HG03095 (cell line): ENCODE measurements around the gene ECHDC3.

Experiments used
- ATAC-seq: cut with Tn5 transposase; IDR thresholded peaks from one replicate; pipeline ENCODE4 v1.9.1; 2021; ENCODE audit warnings: moderate library complexity; ENCODE audit not compliant: unreplicated experiment

The ECHDC3 gene

GRCh38 chr10:11746883-11747539 lies 4.8 kb downstream of the ECHDC3 start:
- ATAC-seq: no peak

DNA sequence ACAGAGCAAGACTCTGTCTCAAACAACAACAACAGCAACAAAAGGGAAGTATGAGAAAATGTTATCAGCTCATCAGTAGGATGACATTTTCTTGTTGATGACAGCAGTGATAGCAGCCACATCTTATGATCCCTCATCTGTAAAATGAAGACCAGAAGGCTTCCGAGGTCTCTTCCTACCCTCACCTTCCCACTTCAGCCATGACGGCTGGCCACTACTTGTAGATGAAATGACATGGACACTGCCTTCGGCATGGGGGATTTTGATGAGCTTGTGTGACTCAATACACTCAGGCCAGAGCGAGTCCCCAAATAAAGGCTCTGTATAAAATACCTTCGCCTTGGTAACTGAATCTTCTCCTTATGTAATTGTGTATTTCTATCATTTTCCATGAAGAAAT lies 6.7 kb downstream of the ECHDC3 start:
- no peak for ATAC-seq

GRCh38 chr10:11750420-11750819 lies 8.2 kb downstream of the ECHDC3 start:
- no peak for ATAC-seq

- no peak for ATAC-seq
These were observed 12.0 kb downstream of the ECHDC3 start for GRCh38 chr10:11754173-11754572.

DNA sequence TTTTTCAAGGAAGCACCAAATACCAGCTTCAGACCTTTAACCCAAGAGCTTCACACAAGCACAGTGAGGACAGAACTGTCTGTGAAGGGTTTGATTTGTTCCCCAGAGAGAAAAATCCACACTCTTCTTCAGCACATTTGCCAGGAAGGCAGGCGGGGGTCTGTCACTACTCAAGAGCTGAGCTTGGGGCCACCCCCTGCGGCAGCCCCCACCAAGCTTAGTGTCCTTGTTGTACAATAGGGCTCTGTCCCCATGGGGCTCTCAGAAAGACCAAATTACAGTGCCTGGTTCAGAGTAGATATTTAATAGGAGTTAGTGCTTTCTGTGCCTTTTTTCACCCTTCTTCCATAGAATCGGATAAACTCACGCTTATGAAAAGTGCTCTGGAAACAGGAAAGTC lies 12.4 kb downstream of the ECHDC3 start:
- ATAC-seq: no peak

- ATAC-seq: no peak
These were observed 13.5 kb downstream of the ECHDC3 start for GRCh38 chr10:11755512-11756263.

DNA sequence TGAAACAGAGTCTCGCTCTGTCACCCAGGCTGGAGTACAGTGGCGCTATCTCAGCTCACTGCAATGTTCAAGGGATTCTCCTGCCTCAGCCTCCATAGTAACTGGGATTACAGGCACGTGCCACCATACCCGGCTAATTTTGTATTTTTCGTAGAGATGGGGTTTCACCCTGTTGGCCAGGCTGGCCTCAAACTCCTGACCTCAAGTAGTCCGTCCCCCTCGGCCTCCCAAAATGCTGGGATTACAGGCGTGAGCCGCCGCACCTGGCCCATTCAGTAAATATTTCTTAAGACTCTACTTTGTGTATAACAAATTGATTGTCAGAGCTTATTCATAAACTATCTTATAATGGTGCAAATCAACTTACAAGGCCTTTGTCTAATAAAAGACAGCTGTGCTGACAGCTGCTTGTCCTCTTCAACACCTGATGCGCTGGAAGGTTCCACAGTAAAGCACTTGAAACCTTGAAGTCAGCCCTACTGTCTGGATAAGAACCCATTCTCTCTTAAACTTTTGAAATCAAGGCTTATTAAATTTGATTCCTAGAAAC lies 14.7 kb downstream of the ECHDC3 start:
- ATAC-seq: no peak

DNA sequence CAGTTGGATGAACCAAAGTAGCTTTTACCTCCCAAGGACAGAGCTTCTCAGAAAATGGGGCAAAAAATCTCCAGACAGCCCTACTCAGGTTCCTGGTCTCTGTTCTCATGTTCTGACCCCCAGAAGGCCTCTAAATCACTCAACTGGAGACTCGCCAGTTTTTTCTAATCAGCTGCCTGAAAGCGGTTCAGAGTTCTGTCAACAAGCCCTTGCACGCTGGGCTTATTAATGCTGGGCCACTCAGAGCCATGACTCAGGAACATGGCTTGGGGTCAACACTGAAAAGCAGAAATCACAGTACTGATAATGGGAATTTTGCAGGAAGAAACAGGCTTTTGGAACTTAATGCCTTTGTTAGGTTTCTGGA lies 15.3 kb downstream of the ECHDC3 start:
- no peak for ATAC-seq

DNA sequence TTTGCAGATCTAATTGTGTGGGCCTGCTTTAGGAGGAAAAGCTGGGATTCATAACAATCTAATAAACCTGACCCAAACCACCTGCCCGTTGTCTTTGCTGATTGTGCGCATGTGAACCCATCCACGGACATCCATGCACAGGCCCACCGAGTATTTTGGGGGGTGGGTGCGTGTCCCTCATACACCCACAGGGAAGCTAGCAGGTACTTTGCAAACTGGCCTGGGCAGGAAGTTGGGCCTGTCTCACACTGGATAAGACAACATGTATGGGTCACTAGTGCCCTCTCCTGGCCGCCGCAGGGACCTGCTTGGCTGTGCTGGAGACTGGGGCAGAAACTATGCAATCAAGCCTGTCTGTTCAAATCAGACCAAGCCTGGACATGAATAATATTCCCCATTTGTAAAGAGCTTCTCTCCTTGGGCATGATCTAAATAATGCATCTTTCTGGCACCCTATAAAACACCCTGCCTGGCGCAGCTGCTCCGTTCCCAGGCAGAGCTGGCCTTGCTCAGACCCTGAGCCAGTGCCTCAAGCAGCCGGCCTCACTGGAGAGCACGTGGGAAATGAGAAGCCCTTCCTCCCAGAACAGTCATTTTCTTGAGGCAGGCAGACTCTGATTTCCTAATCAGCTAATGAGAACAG lies 15.8 kb downstream of the ECHDC3 start:
- ATAC-seq: peak; percentile 96

DNA sequence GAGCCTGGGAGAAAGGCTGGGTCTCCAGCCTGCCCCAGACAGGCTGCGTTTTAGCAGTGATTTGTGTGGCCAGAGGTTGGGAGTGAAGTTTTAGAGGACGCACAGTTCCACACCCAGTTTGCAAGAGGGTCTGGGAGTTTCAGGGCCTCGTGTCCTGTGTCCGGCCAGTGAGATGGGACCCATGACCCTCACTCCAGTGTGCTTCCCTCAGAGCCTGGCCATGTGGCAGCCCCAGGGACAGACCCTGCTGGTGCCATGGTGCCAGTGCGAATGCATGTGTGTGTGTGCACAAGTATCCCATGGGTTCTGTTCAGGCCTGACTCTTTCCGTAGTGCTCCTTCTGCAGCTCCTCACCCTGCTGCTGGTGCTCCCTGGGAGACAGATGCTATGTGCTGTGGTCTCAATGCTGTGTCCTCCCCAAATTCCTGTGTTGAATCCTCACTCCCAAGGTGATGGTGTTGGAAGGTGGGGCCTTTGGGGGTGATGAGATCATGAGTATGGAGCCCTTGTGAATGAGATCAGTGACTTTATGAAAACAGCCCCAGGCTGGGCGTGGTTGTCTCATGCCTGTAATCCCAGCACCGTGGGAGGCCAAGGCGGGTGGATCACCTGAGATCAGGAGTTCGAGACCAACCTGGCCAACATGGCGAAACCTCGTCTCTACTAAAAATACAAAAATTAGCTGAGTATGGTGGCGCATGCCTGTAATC lies 16.5 kb downstream of the ECHDC3 start:
- ATAC-seq: no peak

GRCh38 chr10:11759347-11759746 lies 17.2 kb downstream of the ECHDC3 start:
- ATAC-seq: no peak

GRCh38 chr10:11760151-11760550 lies 18.0 kb downstream of the ECHDC3 start:
- no peak for ATAC-seq

DNA sequence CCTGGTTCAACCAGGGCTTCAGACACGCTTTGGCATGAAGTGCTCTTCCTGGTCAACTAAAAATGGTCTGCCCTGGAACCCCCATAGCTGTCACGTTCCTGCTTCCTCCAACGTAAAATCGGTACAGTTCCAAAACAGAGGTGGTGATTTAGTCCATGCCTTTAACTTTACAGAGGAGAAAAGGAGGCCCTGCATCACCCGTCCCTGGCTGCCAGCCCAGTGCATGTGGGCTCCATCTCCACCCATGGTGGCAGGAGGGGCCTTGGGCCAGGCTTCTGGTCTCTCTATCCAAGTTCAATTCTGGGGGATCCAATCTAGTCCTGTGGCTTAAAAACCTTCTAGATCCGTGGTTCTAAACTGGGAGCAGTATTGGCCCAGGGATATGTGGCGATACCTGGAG lies 18.7 kb downstream of the ECHDC3 start:
- ATAC-seq: no peak

DNA sequence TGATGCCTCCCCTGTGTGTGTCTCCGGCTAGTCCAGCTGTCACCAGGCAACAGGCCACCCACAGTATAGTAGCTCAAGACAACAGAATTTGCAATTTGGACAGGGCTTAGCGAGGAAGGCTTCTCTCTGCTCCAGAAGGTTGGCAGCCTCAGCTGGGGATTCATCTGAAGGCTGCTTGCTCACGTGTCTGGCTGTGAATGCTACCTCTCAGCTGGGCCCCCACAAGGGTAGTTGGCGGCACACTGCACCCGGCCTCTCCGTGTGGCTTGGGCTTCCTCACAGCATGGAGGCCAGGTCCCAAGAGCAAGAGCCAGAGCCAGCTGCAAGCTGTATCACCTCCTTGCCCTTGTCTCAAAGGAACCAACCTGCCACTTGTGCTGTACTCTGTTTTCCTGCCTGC lies 19.2 kb downstream of the ECHDC3 start:
- ATAC-seq: no peak

GRCh38 chr10:11762706-11763500 lies 20.7 kb downstream of the ECHDC3 start:
- ATAC-seq: no peak

GRCh38 chr10:11763501-11763861 lies 21.3 kb downstream of the ECHDC3 start:
- no peak for ATAC-seq

GRCh38 chr10:11765141-11765540 lies 23.0 kb downstream of the ECHDC3 start:
- no peak for ATAC-seq

- no peak for ATAC-seq
These were observed 30.6 kb downstream of the ECHDC3 start for GRCh38 chr10:11772575-11773288.

DNA sequence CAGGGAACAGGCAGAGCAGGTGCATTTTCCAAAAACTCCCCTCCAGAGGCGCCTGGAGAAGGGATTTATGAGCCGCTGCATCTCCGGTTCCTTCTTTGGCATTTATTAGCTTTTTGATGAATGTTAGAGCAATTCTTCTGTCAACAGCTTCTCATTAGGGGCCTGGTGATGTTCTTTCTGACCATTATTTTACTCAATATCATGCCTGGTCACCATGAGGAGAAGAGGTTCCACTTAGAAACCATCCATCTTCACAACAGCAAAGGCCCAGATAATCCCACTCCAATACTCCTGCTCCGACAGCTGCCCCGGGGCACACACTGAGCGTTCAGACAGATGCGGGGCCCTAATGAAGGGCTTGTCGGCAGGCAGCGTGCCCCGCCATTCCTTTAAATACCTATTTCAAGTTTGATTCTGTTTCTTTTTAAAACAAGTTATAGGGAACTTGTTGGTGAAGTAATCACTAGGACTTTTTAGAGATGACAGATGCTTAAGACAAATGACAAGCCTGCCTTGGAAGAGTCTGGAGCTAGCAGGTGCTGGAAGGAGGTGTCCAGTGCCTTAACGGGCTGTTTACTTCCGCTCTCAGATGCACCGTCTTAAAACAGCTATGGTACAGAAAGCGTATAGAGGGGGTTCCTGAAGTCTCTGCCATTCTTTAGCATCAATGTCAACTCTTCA lies 31.7 kb downstream of the ECHDC3 start:
- ATAC-seq: no peak
